OCI-LY7 (cell line): ENCODE results near the gene HDGF.

ENCODE experiments used
- EZH2phosphoT487 ChIP-seq: fragments of 200-600 bp; sonication (generic); IDR thresholded peaks from 2 replicates; pipeline ENCODE4 v1.6.1; 2018; ENCODE audit warnings: low read depth, borderline replicate concordance, mild to moderate bottlenecking, mixed run types, antibody characterized with exemption, low read length, moderate library complexity, mixed read lengths
- TF ChIP-seq, protein P1 (sequence below): fragments of 200-600 bp; sonication (generic); conservative IDR thresholded peaks from 2 replicates; pipeline ENCODE4 v1.5.1; 2014; ENCODE audit warnings: mild to moderate bottlenecking, antibody characterized with exemption, low read length, moderate library complexity, mixed read lengths

DNA sequence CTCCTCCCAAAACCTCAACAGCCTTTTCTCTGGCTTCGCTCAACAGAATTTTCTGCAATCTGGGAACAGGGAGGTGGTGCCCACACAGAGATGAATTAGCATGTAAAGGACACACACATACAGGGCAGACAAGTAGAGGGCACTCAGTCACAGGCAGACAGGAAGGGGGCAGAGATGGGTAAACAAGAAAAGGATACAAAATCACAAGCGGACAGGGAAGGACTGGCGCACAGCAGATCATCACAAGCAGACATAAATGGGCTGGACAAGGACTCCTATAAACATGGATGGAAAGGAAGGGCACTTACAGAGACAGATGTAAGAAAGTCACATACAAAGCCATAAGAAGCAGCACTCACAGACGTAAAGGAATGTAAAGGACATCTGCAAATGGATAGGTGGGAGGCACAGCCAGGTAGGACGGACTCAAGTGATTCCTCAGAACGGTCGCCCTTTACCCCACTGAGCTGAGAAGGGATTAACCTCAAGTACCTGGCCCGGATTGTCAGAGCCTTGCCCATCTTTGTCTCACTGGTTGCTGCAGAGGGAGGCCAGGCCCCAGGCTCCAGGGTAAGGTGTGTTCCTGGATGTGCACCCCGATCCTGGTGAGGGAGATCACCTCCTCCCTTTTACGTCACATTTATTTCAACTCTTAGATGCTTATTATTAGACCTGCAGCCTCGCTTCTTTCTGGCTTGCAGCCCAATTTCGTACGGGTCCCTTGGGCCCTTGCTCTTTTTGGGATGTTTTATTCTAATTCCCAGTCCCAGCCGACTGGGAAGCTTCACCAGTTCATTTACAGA, 15.0 kb upstream of the HDGF start:
- TF ChIP-seq, protein P1, sequence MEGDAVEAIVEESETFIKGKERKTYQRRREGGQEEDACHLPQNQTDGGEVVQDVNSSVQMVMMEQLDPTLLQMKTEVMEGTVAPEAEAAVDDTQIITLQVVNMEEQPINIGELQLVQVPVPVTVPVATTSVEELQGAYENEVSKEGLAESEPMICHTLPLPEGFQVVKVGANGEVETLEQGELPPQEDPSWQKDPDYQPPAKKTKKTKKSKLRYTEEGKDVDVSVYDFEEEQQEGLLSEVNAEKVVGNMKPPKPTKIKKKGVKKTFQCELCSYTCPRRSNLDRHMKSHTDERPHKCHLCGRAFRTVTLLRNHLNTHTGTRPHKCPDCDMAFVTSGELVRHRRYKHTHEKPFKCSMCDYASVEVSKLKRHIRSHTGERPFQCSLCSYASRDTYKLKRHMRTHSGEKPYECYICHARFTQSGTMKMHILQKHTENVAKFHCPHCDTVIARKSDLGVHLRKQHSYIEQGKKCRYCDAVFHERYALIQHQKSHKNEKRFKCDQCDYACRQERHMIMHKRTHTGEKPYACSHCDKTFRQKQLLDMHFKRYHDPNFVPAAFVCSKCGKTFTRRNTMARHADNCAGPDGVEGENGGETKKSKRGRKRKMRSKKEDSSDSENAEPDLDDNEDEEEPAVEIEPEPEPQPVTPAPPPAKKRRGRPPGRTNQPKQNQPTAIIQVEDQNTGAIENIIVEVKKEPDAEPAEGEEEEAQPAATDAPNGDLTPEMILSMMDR, result no peak
- no peak for TF ChIP-seq EZH2phosphoT487
